Stimulated activated CD8-positive, alpha-beta memory T cell treated with anti-CD3 and anti-CD28 coated beads, Interleukin-4, amount 100 ng/mL, for 1 hour (primary cell): ENCODE measurements around the gene TOM1.

Source experiments
- DNase-seq, 2 donors: peaks; one replicate each; pipeline ENCODE4 v3.0.0-alpha.2; 2020; ENCODE audit warnings: low read depth in 2 of 2, low spot score in 1 of 2

The TOM1 gene

DNA sequence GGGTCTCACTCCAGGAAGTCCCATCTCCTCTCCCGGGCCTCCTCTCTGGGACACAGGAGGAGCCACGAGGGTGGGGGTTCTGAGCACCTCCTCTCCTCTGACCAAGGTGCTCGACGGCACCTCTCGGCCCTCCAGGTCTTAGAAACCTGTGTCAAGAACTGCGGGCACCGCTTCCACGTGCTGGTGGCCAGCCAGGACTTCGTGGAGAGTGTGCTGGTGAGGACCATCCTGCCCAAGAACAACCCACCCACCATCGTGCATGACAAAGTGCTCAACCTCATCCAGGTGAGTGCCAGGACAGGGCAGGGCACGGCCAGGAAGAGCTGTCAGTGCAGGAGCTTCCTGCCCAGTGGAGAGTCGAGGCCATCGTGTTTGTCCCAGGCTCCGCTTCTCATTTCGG is 23.2 kb downstream of the TOM1 start:
- no peak for DNase-seq

DNA sequence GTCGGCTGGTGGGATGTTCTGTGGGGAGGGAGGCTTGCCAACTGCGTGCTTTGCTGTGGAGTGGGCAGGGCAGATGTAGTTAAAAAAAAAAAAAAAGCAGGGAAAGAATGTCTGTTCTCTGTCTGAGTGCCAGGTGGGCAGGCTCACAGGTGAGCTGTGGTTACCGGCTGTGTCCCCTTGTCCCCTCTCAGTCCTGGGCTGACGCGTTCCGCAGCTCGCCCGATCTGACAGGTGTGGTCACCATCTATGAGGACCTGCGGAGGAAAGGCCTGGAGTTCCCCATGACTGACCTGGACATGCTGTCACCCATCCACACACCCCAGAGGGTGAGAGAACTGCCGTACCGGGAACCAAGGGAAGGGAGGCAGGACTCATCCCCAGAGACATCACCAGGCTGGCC is 23.6 kb downstream of the TOM1 start:
- no peak for DNase-seq

DNA sequence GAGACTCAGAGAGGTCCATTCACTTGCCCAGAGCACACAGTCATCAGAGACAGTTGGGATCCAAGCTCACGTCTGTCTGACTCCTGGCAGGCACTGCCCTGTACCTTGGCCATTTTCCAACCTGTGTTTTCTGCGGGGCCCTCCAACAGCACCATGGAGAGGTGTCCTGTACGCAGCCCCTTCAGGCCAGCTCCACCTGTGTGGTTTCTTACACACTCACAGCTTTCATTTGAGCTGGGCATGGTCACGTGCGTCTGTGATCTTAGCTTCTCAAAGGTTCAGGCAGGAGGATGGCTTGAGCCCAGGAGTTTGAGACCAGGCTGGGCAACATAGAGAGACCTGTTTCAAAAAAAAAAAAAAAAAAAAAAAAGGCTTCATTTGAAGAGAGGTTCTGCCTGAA is 24.4 kb downstream of the TOM1 start:
- DNase-seq: no peak

DNA sequence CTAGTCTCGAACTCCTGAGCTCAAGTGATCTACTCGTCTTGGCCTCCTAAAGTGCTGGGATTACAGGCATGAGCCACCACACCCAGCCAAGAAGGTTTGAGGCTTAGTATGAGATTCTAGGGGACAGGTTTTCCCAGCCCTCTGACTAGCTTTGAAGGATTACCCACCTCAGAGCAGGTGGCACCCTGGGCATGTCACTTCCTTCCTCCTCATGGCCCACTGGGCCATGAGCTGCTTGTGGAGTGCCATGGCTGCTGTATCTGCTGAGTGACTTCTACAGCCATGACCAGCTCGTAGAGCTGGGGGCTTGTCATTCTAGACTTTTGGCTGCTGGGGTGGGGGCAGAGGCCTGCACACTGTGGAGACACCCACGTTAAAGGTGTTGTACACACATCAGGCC is 25.1 kb downstream of the TOM1 start:
- no peak for DNase-seq

DNA sequence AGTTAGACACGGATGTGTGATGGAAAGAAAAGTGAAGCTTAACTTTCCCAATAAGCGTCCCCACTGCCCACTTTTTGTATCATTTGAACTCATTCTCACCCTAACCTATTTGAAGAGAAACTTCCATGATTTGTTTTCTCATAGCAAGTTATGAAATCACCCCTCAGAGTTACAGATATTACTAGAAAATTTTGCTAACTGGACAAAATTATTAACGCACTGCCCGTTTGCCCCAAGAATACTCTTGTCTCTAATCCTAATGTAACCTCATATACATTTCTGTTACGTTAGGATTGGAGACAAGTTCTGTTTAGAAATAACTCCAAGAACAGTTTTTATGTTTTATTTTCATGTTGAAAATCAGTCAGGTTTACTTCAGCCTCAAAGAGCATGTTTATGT is 25.5 kb downstream of the TOM1 start:
- DNase-seq: no peak

DNA sequence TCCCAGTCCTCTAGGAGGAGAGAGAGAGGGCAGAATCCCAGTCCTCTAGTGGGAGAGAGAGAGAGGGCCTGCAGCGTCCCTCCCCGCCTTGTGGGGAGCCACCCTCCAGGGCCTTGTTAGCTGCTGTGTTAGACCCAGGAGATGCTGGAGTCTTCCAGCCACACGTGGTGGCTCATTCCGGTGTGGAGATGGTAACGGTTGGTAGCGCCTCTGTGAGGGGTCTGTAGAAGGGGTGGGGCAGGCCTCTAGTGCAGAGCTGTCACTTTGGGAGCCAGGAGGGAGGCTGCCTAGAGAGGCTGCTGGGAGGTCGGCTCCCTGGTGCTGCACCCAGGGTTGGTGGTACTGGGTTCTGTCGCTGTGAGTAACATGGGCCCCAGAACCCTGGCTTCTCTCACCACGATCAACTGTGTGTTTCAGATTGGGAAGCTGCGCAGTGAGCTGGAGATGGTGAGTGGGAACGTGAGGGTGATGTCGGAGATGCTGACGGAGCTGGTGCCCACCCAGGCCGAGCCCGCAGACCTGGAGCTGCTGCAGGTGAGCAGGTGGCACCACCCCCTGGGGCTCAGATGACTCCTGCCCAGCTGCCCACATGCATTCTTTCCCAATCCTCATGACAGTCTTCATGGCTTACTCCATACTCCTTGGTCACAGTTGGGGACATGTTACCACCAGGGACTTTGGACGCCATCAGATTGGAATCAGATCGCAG is 27.3 kb downstream of the TOM1 start:
- DNase-seq: no peak

DNA sequence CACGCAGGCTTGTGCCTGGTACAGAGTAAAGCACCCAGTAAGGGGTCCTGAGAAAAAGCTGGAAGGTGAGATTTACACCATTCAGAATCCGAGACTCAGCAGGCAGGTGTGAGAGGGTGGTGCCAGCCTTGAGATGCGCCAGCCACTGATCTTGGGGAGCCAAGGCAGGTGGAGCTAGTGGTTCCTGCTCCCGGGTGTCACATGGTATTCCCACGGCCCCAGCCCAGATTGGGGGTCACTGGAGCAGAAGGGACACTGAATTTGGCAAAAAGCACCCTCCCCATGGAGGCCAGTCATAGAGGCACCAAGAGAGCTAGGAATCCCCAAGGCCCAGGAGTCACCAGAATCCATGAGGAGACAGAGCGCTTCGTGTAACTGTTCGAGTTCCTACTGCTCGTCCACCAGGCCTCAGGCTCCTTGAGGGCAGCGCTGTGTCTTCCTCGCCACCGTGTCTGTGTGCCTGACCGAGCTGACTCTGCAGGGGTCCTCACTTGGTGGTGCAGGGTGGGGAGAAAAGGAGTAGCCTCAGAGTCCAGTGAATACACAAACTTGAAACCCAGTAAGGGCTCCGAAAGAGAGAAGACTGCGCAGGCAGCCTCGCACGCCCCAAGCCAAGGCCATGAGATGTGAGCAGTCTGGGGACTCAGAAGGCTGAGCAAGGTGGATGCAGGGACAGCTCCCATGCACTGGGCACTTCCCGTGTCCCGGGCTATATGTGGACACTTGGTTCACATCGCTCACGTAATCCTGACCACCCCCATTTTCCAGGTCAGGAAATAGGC is 28.2 kb downstream of the TOM1 start:
- DNase-seq: no peak

DNA sequence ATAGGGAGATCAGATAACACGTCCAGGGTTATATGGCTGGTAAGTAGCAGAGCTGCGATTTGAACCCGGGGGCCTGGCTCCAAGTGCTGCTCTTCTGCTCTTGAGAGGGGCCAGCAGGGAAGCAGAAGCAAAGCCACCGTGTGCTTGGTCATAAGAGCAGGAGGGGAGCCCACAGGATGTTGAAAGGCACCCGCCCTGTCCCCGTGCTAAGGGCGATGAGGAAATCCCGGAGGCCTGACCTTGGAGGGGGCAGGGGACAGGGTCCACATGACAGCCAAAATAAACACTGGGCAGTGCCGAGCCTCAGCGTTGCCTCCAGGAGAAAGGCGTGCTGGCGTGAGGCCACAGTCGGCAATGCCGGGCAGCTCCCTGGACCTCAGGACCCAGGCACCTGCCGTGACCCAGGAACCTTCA is 28.8 kb downstream of the TOM1 start:
- DNase-seq: no peak

DNA sequence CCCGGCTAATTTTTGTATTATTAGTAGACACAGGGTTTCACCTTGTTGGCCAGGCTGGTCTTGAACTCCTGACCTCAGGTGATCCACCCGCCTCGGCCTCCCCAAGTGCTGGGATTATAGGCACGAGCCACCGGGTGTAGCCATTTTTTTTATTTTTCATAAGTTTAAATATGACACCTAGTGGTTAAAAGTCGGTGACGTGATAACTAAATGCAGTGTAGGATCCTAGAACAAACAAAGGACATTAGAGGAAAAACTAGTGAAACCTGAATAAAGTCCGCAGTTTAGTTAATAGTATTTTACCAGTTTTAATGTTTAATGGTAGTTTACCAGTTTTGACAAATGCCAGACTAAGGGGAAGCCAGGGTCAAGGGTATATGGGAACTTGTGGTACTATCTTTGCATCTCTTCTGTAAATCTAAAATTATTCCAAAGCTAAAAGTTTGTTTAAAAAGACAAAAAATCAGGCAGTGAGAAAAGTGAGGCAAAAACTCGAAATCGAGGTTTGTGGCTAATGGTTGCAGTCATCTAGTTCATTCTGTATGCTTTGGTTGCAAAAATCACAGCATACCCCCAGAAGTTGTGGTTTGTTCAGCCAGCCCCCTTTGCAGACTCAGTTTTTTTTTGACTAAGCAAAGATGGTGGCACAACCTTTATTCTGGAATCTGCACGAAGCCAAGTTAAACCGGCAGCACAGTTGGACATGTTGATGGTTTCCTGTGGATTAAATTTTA is 29.6 kb downstream of the TOM1 start:
- no peak for DNase-seq

DNA sequence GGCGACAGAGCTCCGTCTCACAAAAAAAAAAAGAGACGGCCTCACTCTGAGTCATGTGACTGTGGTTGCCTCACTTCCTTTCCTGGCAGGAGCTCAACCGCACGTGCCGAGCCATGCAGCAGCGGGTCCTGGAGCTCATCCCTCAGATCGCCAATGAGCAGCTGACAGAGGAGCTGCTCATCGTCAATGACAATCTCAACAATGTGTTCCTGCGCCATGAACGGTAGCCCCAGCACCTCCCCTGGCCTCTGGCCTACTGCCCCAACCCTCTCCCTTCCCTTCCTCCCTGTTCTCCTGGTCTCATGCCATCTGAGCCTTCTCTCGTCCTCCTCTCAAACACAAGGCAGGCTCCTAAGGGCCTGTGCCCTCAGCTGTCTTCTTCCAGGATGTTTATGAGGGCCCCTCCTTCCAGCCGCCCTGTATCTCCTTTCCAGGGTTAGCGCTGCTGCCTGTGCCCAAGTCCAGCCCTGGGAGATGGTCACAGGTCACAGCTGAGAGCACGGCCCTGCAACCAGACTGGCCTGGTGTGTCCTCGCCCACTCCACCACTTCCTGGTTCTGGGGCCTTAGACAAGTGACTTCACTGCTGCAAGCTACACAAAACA is 30.7 kb downstream of the TOM1 start:
- no peak for DNase-seq

DNA sequence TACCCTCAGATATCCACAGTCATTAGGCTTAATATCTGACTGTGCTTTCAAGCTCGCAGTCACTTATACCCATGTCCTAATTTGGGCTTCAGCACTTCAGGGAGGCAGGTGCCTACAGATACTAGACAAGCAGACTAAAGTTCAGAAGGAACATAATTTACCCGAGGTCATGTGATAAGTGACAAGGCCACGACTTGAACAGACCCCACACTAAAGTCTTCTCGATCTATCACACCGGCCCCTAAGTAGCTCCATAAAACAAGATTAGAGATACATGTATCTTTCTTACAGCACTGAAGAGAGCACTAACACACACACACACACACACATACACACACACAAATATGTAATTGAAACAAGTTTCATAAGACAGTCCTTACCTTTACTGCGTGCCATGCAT is 32.6 kb downstream of the TOM1 start:
- no peak for DNase-seq

DNA sequence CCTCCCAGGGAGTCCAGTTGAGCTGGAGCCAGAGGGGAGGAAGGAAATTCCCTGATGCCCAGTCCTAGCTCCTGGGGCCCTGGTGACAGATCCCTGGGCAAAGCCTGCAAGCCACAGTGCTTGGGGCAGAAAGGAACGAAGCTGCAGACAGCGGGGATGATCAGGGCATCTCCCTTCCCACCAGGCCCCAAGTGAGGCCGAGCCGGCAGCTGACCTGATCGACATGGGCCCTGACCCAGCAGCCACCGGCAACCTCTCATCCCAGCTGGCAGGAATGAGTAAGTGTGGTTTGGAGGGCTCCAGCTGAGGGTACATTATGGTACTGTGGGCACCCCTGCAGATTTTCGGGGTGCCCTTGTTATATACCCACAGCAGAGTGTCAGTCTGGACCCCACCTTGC is 33.5 kb downstream of the TOM1 start:
- DNase-seq: no peak

DNA sequence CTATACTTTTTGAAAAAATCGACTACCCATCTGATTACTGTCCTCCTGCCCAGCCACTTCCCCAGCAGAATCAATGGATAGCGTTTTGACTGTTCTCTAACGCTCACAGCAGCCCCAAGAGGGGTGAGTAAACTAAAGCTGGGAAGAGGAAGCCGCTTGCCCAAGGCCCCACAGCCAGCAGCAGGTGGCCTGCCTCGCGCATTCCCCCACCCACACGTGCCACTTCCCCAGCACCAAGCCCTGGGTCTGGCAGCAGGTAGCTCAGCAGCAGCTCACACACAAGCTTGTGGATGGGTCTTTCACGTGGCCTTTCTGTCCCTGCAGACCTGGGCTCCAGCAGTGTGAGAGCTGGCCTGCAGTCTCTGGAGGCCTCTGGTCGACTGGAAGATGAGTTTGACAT is 34.3 kb downstream of the TOM1 start:
- DNase-seq: no peak

DNA sequence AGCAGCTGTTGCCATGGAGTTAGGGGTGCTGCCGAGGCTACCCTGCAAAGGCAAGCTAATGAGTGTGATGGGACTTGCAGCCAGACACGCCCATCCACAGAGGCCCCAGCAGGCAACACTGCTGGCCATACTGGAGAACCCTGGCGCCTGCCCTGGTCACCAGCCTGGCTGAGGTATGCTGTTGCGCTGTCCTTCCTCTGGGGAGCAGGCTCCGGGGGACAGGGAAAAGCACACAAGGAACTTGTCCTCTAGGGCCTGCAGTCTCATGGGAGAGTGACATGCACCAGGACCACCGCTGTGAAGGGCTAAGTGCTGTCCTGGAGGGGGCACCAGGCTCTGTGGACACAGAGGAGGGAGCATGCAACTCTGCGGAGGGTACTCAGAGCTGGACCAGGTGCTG is 35.8 kb downstream of the TOM1 start:
- no peak for DNase-seq

DNA sequence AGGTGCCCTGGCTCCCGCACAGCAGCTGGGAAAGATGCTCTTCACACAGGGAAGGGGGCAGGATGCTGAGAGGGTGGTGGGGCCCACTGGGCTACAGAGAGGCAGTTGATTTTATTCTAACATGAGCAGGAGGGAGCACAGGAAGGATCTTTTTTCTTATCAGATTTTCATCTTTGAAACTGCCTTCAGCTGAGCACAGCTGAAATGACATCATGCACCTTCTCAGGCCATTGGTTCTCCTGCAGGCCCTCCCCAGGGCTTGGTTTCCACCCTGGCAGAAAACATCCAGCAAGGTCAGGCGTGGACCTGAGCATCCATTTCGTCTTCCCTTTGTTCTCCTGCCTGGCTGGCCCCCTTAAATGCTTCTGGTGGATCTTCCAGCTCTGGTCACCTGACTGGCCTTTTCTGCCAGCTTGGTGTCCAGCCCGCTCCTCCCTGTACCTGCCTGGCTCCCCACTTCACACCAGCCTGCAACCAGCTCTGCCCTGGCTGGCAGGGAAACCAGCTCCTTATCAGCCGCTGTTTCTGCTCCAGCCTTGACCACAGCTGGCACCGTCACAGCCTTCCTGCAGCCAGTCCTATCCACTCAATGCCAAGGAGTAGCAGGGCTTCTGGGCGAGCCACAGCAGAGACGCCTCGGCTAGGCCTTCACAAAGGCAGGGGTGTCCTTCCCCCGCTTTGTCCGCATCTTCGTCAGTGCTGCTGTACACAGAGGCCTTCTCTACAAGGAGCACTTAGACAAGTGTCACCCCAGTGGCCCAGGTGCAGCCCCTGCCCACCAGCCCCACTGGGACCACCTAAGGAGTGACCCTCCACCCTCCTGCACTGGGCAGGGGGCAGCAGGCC is 36.5 kb downstream of the TOM1 start:
- no peak for DNase-seq

DNA sequence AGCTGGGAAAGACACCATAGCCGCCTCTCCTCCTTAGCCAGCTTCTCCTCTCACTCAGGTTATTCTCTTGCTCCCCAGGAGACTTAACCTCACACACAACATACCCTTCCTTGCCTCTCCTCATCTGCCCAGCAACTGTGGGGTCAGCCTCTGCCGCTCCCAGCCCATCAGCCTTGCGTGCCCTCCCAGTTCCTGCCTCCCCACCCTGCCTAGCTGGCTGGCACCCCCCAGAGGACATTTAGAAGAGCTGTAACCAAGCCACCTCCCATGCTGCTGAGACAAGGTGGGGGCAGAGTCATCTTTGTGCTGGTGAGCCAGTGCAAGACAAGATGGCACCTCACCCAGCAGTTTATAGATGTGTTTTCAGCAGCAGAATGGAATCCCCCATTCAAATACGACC is 38.2 kb downstream of the TOM1 start:
- no peak for DNase-seq

DNA sequence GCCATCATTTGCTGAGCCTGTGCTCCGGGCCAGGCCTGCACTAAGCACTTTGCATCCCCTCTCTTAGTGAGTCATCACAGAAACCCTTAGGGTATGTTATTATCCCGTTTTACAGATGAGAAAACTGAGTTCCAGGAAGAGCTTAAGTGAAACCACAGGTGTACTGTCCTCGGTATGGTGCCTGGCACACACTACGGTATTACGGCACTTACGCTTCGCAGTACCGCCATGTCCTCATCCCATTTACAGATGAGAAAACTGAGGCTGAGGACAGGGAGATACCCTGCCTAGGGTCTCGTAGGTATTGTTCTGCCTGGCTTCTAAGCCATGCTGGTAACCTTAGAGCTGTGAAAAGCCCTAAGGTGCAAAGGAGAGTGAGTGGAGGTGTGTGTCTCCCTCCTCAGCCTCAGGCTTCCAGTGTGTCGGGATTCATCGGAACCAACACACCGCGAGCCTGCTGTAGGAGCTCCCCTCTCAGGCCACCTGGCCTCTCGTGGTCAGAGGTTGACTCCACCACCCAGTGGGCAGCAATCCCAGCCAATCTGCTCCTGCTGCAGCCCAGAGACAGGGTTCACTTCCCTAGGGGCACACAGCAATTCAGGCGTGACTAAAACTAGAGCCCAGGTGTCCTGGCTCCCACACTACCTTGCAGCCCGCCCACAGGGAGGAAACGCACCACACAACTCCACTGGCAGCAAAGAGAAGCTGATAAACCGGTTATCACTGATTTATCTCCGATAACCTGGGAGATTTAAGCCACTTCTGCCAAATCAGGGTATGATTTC is 41.6 kb downstream of the TOM1 start:
- DNase-seq: no peak

DNA sequence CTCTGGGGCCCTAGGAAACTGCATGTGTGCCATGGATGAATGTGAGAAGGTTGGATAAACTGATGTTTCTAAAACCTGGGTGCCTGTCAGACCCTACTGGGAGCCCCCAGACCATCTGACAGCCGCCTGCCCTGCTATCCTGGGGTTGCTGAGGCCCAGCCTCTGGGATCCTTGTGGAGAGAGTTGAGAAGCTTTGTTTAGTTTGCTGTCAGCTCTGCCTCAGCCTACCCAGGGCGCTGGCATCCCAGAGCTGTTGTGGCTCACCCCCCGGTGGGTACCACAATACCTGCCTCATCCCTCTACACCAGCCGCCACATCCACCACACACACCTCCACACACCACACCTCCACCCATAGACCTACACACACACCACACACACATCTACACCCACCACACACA is 42.7 kb downstream of the TOM1 start:
- DNase-seq: no peak

DNA sequence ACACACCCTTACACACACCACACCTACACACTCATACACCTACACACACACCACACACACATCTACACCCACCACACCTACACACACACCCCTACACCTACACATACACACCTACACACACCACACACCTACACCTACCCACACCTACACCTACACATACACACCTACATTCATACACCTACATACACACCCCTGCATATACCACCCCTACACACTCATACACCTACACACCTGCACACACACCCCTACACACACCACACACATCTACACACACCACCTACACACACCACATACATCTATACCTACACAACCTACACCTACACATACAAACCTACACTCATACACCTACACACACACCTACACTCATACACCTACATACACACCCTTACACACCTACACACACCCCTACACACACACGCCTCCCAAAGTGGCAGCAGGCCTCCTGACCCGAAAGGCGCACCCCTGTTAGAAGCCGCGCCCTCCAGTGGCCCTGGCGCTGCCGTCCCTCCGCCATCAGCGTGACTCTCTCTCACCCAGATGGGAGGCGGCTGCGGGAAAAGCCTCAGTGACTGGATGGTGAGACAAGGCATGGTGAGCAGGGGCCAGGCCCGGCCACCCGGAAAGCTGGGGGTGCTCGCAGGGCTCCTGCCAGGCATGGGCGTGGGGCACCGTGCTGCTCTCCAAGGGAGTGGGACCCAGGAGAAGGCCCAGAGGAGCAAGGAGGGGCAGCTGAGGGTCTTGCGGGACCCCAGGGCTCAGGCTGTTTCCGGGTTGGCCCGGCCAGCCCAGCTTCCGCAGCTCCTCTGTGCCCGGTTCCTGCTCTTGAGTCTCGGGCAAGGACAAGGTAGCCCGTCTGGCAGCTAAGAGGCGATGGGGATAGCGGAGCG is 44.2 kb downstream of the TOM1 start:
- no peak for DNase-seq
